Upper lobe of left lung (tissue), 6 donors: Measurements from ENCODE around the gene SLC43A3. TPM values are rescaled to one million over a fixed set of nuclear protein-coding genes. Genes with fewer than 3 reads are reported as not detected.
"Not testable (repeated sequence)": the region's sequence is repeated elsewhere in the genome, so short reads cannot be mapped to it uniquely, and the experiment has no call there.

Experiments used
- ATAC-seq, 2 donors: fragments of 200-7000 bp; cut with Tn5 transposase; one replicate each; pipeline ENCODE4 v1.9.1; 2022; ENCODE audit warnings: mild to moderate bottlenecking in 2 of 2, moderate library complexity in 2 of 2; ENCODE audit not compliant: low FRiP score in 2 of 2
- DNase-seq, 2 donors: peaks; one replicate each; pipeline ENCODE4 v3.0.0-alpha.2; 2019 to 2020
- H3K27ac ChIP-seq, 4 donors: fragments of 200-600 bp; sonication (generic); one replicate each; pipeline ENCODE4 v1.5.1; 2016 to 2019
- H3K27me3 ChIP-seq, 4 donors: fragments of 200-600 bp; sonication (generic); one replicate each; pipeline ENCODE4 v1.5.1; 2017 to 2019
- H3K36me3 ChIP-seq, 4 donors: fragments of 200-600 bp; sonication (generic); one replicate each; pipeline ENCODE4 v1.5.1; 2016 to 2019
- H3K4me1 ChIP-seq, 4 donors: fragments of 200-600 bp; sonication (generic); one replicate each; pipeline ENCODE4 v1.5.1; 2018 to 2019
- H3K4me3 ChIP-seq, 4 donors: fragments of 200-600 bp; sonication (generic); one replicate each; pipeline ENCODE4 v1.5.1; 2017 to 2019; ENCODE audit warnings: mild to moderate bottlenecking in 2 of 4, moderate library complexity in 1 of 4
- H3K9me3 ChIP-seq, 4 donors: fragments of 200-600 bp; sonication (generic); one replicate each; pipeline ENCODE4 v1.5.1; 2018 to 2019
- EP300 ChIP-seq, 4 donors: sonication (generic); formaldehyde crosslinking; IDR thresholded peaks; one replicate each; pipeline ENCODE4 v1.5.1; 2017; ENCODE audit warnings: antibody characterized with exemption in 4 of 4, control low read depth in 2 of 4
- POLR2A ChIP-seq, 4 donors: fragments of 450-650 bp; IDR thresholded peaks; one replicate each; pipeline ENCODE4 v1.5.1; 2016 to 2017; ENCODE audit warnings: antibody characterized with exemption in 4 of 4, mild to moderate bottlenecking in 2 of 4
- POLR2AphosphoS5 ChIP-seq, 2 donors: sonication (generic); formaldehyde crosslinking; IDR thresholded peaks; one replicate each; pipeline ENCODE4 v1.5.1; 2017; ENCODE audit warnings: antibody characterized with exemption in 2 of 2
- WGBS, 2 donors: methylation state at CpG; one replicate each; pipeline ENCODE4 v1.1.5; 2017 to 2018; 5-methylcytosine and 5-hydroxymethylcytosine counted together
- total RNA-seq, 6 donors: library from RNA; depleted of rRNA in 4 of 6; stranded (reverse); fragments of >200 nt in 4 of 6; gene quantifications; one replicate each; pipeline versions ENCODE4 v1.1.0 to v1.2.1, GENCODE V29; 2016 to 2021
- TF ChIP-seq, protein P1 (sequence below), 6 experiments: fragments of 450-650 bp in 4 of 6; fragments of 200-600 bp in 2 of 6; sonication (generic) in 2 of 6; IDR thresholded peaks; one replicate each; pipeline ENCODE4 v1.5.1; 2016 to 2019; ENCODE audit warnings: antibody characterized with exemption in 6 of 6
- donor health status: DM: no; HTN: no; CAD: no; lungs with moderate emphysema.
- donor health status: DM: no; HTN: yes; CAD: no; lungs with severe emphysema.

The SLC43A3 gene
- total RNA-seq, 6 donors from 2014 or later: 61.6 to 177 (median 118) TPM

DNA sequence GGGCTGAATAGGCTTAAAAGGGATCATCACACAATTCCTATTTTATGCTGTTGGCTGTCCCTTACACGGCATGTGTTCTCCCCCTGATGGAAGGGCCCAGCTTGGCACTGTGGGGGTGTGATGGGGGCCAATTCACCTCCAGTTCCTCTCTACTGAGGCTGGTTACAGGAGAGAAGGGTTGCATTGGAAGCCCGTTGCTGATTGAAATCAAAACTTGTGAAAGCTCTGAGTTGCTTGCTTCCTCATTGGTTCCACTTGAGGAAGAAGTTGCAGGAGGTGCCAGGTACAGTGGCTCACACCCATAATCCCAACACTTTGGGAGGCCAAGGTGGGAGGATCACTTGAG lies 23.1 kb downstream of the SLC43A3 start:
- Histone ChIP-seq H3K27ac (no peak overlapping the region), H3K36me3 (peaks cover 4 to 24% (median 17%) of the 10 kb centered on the region in 4 donors), H3K4me1 (peaks cover 14 to 16% (median 15%) of the 10 kb centered on the region in 4 donors), H3K9me3 (no peaks in the 10 kb centered on the region), H3K4me3 (no peak overlapping the region), H3K27me3 (no peaks in the 10 kb centered on the region)
- DNase-seq (no peak), ATAC-seq (no peak)
- 69 to 74% methylated on average over 2 of the region's 2 CpGs for WGBS, 2 donors
- TF ChIP-seq, protein P1, sequence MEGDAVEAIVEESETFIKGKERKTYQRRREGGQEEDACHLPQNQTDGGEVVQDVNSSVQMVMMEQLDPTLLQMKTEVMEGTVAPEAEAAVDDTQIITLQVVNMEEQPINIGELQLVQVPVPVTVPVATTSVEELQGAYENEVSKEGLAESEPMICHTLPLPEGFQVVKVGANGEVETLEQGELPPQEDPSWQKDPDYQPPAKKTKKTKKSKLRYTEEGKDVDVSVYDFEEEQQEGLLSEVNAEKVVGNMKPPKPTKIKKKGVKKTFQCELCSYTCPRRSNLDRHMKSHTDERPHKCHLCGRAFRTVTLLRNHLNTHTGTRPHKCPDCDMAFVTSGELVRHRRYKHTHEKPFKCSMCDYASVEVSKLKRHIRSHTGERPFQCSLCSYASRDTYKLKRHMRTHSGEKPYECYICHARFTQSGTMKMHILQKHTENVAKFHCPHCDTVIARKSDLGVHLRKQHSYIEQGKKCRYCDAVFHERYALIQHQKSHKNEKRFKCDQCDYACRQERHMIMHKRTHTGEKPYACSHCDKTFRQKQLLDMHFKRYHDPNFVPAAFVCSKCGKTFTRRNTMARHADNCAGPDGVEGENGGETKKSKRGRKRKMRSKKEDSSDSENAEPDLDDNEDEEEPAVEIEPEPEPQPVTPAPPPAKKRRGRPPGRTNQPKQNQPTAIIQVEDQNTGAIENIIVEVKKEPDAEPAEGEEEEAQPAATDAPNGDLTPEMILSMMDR (IDR thresholded peaks at IDR 0.05): no peak
- TF ChIP-seq POLR2A (IDR thresholded peaks at IDR 0.05) (no peak), POLR2AphosphoS5 (IDR thresholded peaks at IDR 0.05) (no peak), EP300 (IDR thresholded peaks at IDR 0.05) (no peak)

DNA sequence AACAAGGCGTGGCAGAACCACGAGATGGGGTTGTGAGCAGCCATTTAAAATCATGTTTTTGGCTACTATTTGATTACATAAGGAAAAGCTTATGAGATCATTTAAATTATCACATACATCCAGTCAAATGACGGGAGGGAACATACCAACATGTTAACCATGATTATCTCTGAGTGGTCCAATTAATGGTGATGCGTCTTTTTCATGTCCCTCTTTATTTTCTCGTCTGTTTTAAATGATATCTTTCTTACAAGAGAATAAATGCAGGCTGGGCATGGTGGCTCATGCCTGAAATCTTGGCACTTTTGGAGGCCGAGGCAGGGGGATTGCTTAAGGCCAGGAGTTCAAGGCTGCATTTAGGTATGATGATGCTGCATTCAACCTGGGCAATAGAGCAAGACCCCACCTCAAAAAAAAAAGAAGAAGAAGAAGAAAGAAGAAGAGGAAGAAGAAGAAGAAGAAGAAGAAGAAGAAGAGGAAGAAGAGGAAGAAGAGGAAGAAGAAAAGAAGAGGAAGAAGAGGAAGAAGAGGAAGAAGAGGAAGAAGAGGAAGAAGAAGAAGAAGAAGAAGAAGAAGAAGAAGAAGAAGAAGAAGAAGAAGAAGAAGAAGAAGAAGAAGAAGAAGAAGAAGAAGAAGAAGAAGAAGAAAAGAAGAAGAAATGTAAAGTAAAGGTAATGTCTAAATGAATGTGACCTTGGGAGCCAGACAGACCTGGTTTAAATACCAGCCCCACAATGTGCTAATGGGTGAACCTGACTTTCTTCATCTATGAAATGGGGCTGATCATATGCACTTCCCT lies 23.7 kb downstream of the SLC43A3 start:
- Histone ChIP-seq H3K36me3 (peaks cover 3 to 19% (median 12%) of the 10 kb centered on the region in 4 donors), H3K4me1 (peaks cover 14 to 16% (median 15%) of the 10 kb centered on the region in 4 donors)
- H3K9me3 ChIP-seq, H3K27ac ChIP-seq, H3K4me3 ChIP-seq, ATAC-seq, DNase-seq, H3K27me3 ChIP-seq: not testable (repeated sequence)
- WGBS, 2 donors: 78 to 90% methylated on average over 6 of the region's 6 CpGs

DNA sequence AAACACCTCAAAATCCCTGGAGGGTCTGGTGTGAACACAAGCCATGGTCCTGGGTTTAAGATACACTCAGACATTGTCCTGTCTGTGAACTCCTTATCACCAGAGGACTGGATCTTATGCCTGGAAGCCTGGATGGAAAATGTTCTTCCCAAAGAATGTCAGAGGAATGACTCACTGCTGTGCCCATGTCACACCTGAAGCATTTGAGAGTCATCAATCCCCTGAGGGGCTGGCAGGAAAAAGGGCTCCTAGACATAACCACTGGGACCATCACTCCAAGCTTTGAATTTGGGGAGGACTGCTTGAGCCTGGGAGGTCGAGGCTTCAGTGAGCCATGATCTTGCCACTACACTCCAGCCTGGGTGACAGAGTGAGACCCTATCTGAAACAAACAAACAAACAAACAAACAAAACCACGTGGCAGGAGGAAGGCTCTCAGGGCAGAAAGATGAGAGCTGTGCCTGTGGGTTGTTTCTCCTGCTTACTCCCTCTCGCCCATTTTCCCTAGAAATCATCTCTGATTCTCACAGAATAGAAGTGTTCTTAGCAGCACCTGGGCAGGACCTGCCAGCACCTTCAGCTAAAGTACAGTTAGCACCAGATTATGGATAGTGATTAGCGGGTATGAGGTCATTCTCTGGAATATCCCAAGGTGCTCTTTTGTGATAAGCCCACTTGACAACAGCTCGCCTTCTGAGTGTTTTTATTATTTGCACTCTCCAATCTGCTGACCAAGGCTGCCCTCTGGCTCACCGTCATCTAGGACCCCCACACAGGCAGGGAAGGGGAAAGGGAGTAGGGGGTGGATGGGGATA lies 24.5 kb downstream of the SLC43A3 start:
- Histone ChIP-seq H3K27ac (no peak overlapping the region), H3K4me3 (no peak overlapping the region), H3K27me3 (no peaks in the 10 kb centered on the region), H3K9me3 (no peaks in the 10 kb centered on the region), H3K36me3 (peaks cover 3 to 11% (median 4%) of the 10 kb centered on the region in 4 donors), H3K4me1 (peaks cover 14 to 16% (median 15%) of the 10 kb centered on the region in 4 donors)
- DNase-seq (no peak), ATAC-seq (no peak)
- 44 to 57% methylated on average over 6 of the region's 6 CpGs for WGBS, 2 donors
- TF ChIP-seq POLR2AphosphoS5 (IDR thresholded peaks at IDR 0.05) (no peak), POLR2A (IDR thresholded peaks at IDR 0.05) (no peak), EP300 (IDR thresholded peaks at IDR 0.05) (no peak)
- TF ChIP-seq, protein P1 (IDR thresholded peaks at IDR 0.05): no peak

DNA sequence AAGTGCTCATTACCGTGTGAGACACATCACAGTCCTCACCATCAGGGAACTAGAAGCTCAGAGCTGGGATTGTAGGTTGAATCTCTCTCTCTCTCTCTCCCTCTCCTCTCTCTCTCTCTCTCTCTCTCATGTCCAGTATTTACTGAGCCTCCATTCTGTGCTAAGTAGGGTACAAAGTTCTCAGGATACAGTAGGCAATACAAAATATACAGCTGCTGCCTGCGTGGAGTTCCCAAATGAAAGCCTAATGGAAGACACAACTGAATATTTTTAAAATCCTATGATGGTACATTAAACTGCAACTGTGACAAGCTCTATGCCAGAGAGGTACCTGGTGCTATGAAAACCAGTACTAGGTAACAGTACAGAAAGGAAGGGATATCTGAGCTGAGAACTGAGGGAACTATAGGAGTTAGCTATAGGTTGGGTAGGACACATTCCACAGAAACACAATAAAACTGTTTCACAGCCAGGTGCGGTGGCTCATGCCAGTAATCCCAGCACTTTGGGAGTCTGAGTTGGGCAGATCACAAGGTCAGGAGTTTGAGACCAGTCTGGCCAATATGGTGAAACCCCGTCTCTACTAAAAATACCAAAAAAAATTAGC lies 26.8 kb downstream of the SLC43A3 start:
- WGBS, 2 donors: 87 to 93% methylated on average over 4 of the region's 4 CpGs
- ATAC-seq: no peak

More for the DNA sequence above, 26.8 kb downstream of the SLC43A3 start:
- TF ChIP-seq, protein P1 (IDR thresholded peaks at IDR 0.05): no peak
- TF ChIP-seq EP300 (IDR thresholded peaks at IDR 0.05) (no peak), POLR2A (IDR thresholded peaks at IDR 0.05) (no peak), POLR2AphosphoS5 (IDR thresholded peaks at IDR 0.05) (no peak)
- DNase-seq: no peak
- H3K9me3 ChIP-seq: no peaks in the 10 kb centered on the region
- no peaks in the 10 kb centered on the region for H3K36me3 ChIP-seq
- no peak overlapping the region for H3K27ac ChIP-seq
- no peaks in the 10 kb centered on the region for H3K4me1 ChIP-seq
- H3K27me3 ChIP-seq: no peaks in the 10 kb centered on the region
- no peak overlapping the region for H3K4me3 ChIP-seq
